Activated naive CD4-positive, alpha-beta T cell treated with anti-CD3 and anti-CD28 coated beads for 36 hours (primary cell): ENCODE results near the gene ACTA2. TPM values are rescaled to one million over a fixed set of nuclear protein-coding genes. Genes with fewer than 3 reads are reported as not detected.

ENCODE experiments used
- CTCF ChIA-PET: fragments of 350-600 bp; sonication (Branson Sonifier 250); formaldehyde crosslinking; loops from one replicate; lab custom pipeline; 2021; ENCODE audit warnings: antibody characterized with exemption; lab: Charles Lee
- DNase-seq: peaks from one replicate; pipeline ENCODE4 v3.0.0-alpha.2; 2020
- H3K27ac Mint-ChIP-seq: one replicate; pipeline ENCODE4 v1.8.0; 2021; ENCODE audit warnings: mild to moderate bottlenecking, mixed read lengths
- H3K27me3 Mint-ChIP-seq: one replicate; pipeline ENCODE4 v1.8.0; 2021; ENCODE audit warnings: low read depth, mixed read lengths
- H3K36me3 Mint-ChIP-seq: one replicate; pipeline ENCODE4 v1.8.0; 2021; ENCODE audit warnings: low read depth, mixed read lengths
- H3K4me1 Mint-ChIP-seq: one replicate; pipeline ENCODE4 v1.8.0; 2021; ENCODE audit warnings: low read depth, mixed read lengths
- H3K4me3 Mint-ChIP-seq: one replicate; pipeline ENCODE4 v1.8.0; 2021; ENCODE audit warnings: mild to moderate bottlenecking, moderate library complexity, mixed read lengths
- H3K9me3 Mint-ChIP-seq: one replicate; pipeline ENCODE4 v1.8.0; 2021; ENCODE audit warnings: mixed read lengths
- intact Hi-C: fragments of 100-400 bp; cut with micrococcal nuclease; formaldehyde crosslinking; loops from one replicate; pipeline ENCODE4 v1.15.1; 2023
- total RNA-seq, 2 experiments: library from RNA; stranded (reverse); gene quantifications; one replicate each; pipeline ENCODE4 v1.2.3, GENCODE V29; 2021

ACTA2 gene
- total RNA-seq, 2 experiments from 2014 or later: 3.6 to 4.0 TPM

GRCh38 chr10:88980800-88981199 is 28.2 kb upstream of the ACTA2 start:
- no peak for DNase-seq
- CTCF ChIA-PET: interaction anchor here (1.9 kb wide), 1 partner anchor 46 kb away, joined by 6 read pairs; no protein-coding TSS in a partner anchor
- H3K36me3 Mint-ChIP-seq: no peaks in the 10 kb centered on the region
- no peaks in the 10 kb centered on the region for H3K27me3 Mint-ChIP-seq
- H3K9me3 Mint-ChIP-seq: no peaks in the 10 kb centered on the region
- H3K4me3 Mint-ChIP-seq: no peak overlapping the region
- intact Hi-C loops: no loop called here
- H3K27ac Mint-ChIP-seq: no peak overlapping the region
- peaks cover 11% of the 10 kb centered on the region for H3K4me1 Mint-ChIP-seq

- no peaks in the 10 kb centered on the region for H3K9me3 Mint-ChIP-seq
- intact Hi-C loops: no loop called here
Measured at GRCh38 chr10:88980247-88980646, 27.7 kb upstream of the ACTA2 start.

GRCh38 chr10:88979603-88980002 is 27.0 kb upstream of the ACTA2 start:
- no peaks in the 10 kb centered on the region for H3K27me3 Mint-ChIP-seq
- no peak overlapping the region for H3K27ac Mint-ChIP-seq
- CTCF ChIA-PET: no interaction called here
- peaks cover 18% of the 10 kb centered on the region for H3K4me1 Mint-ChIP-seq
- no peaks in the 10 kb centered on the region for H3K36me3 Mint-ChIP-seq
- H3K9me3 Mint-ChIP-seq: no peaks in the 10 kb centered on the region
- no peak overlapping the region for H3K4me3 Mint-ChIP-seq
- no peak for DNase-seq
- intact Hi-C loops: no loop called here

More at GRCh38 chr10:88980247-88980646, 27.7 kb upstream of the ACTA2 start:
- Mint-ChIP-seq H3K4me1 (peaks cover 16% of the 10 kb centered on the region), H3K27ac (no peak overlapping the region), H3K4me3 (no peak overlapping the region), H3K27me3 (no peaks in the 10 kb centered on the region), H3K36me3 (no peaks in the 10 kb centered on the region)
- DNase-seq: no peak
- CTCF ChIA-PET: no interaction called here

GRCh38 chr10:88979153-88979562 is 26.6 kb upstream of the ACTA2 start:
- Mint-ChIP-seq H3K9me3 (no peaks in the 10 kb centered on the region), H3K36me3 (no peaks in the 10 kb centered on the region), H3K4me3 (no peak overlapping the region), H3K27me3 (no peaks in the 10 kb centered on the region), H3K4me1 (peaks cover 16% of the 10 kb centered on the region), H3K27ac (no peak overlapping the region)
- no peak for DNase-seq
- intact Hi-C loops: no loop called here
- CTCF ChIA-PET: interaction anchor here (1.6 kb wide), 1 partner anchor 8 kb away, joined by 5 read pairs; no protein-coding TSS in a partner anchor

- CTCF ChIA-PET: interaction anchor here (1.6 kb wide), 1 partner anchor 9 kb away, joined by 5 read pairs; no protein-coding TSS in a partner anchor
- no peaks in the 10 kb centered on the region for H3K27me3 Mint-ChIP-seq
- H3K36me3 Mint-ChIP-seq: no peaks in the 10 kb centered on the region
- peaks cover 12% of the 10 kb centered on the region for H3K4me1 Mint-ChIP-seq
- intact Hi-C loops: no loop called here
- no peak for DNase-seq
- no peak overlapping the region for H3K4me3 Mint-ChIP-seq
- H3K9me3 Mint-ChIP-seq: no peaks in the 10 kb centered on the region
- H3K27ac Mint-ChIP-seq: no peak overlapping the region
Measured at GRCh38 chr10:88978463-88978862, 25.9 kb upstream of the ACTA2 start.

GRCh38 chr10:88975377-88975720 is 22.8 kb upstream of the ACTA2 start:
- Mint-ChIP-seq H3K4me3 (peak overlapping the region; percentile 87), H3K36me3 (no peaks in the 10 kb centered on the region), H3K27me3 (no peaks in the 10 kb centered on the region), H3K9me3 (no peaks in the 10 kb centered on the region), H3K27ac (peak overlapping the region; percentile 87), H3K4me1 (peaks cover 10% of the 10 kb centered on the region)
- intact Hi-C loops: loop anchor here (1.0 kb wide), 2 partner anchors 14 to 15 kb away; partner anchors contain the start of gene FAS
- no peak for DNase-seq
- CTCF ChIA-PET: interaction anchor here (0.7 to 1.9 kb wide), 4 partner anchors 12 to 239 kb away, joined by 3 to 6 read pairs (median 4); no protein-coding TSS in a partner anchor

- peak overlapping the region; percentile 87 for H3K4me3 Mint-ChIP-seq
- CTCF ChIA-PET: interaction anchor here (1.9 kb wide), 1 partner anchor 40 kb away, joined by 6 read pairs; no protein-coding TSS in a partner anchor
- no peaks in the 10 kb centered on the region for H3K27me3 Mint-ChIP-seq
- H3K4me1 Mint-ChIP-seq: peaks cover 10% of the 10 kb centered on the region
- H3K36me3 Mint-ChIP-seq: no peaks in the 10 kb centered on the region
- no peak for DNase-seq
- intact Hi-C loops: loop anchor here (1.0 kb wide), 2 partner anchors 13 to 16 kb away; partner anchors contain the start of gene FAS
- peak overlapping the region; percentile 87 for H3K27ac Mint-ChIP-seq
- no peaks in the 10 kb centered on the region for H3K9me3 Mint-ChIP-seq
Measured at GRCh38 chr10:88974446-88975376, 22.1 kb upstream of the ACTA2 start.

GRCh38 chr10:88974012-88974411 is 21.4 kb upstream of the ACTA2 start:
- no peak for DNase-seq
- Mint-ChIP-seq H3K36me3 (no peaks in the 10 kb centered on the region), H3K4me1 (peaks cover 8% of the 10 kb centered on the region), H3K9me3 (no peaks in the 10 kb centered on the region), H3K27ac (no peak overlapping the region), H3K27me3 (no peaks in the 10 kb centered on the region), H3K4me3 (no peak overlapping the region)
- intact Hi-C loops: no loop called here
- CTCF ChIA-PET: interaction anchor here (1.9 kb wide), 1 partner anchor 40 kb away, joined by 6 read pairs; no protein-coding TSS in a partner anchor

- CTCF ChIA-PET: interaction anchor here (1.2 kb wide), 1 partner anchor 18 kb away, joined by 3 read pairs; no protein-coding TSS in a partner anchor
Measured at GRCh38 chr10:88971221-88972061, 18.9 kb upstream of the ACTA2 start.

GRCh38 chr10:88968391-88968790 is 15.8 kb upstream of the ACTA2 start:
- no peak for DNase-seq
- Mint-ChIP-seq H3K9me3 (no peaks in the 10 kb centered on the region), H3K27me3 (no peaks in the 10 kb centered on the region), H3K27ac (no peak overlapping the region), H3K4me1 (no peaks in the 10 kb centered on the region), H3K4me3 (no peak overlapping the region), H3K36me3 (no peaks in the 10 kb centered on the region)
- intact Hi-C loops: no loop called here
- CTCF ChIA-PET: no interaction called here

More at GRCh38 chr10:88971221-88972061, 18.9 kb upstream of the ACTA2 start:
- no peak overlapping the region for H3K27ac Mint-ChIP-seq
- H3K36me3 Mint-ChIP-seq: no peaks in the 10 kb centered on the region
- peaks cover 8% of the 10 kb centered on the region for H3K4me1 Mint-ChIP-seq
- H3K27me3 Mint-ChIP-seq: no peaks in the 10 kb centered on the region
- no peak overlapping the region for H3K4me3 Mint-ChIP-seq
- intact Hi-C loops: no loop called here
- DNase-seq: no peak
- H3K9me3 Mint-ChIP-seq: no peaks in the 10 kb centered on the region

GRCh38 chr10:88966797-88967196 is 14.2 kb upstream of the ACTA2 start:
- Mint-ChIP-seq H3K9me3 (no peaks in the 10 kb centered on the region), H3K36me3 (no peaks in the 10 kb centered on the region), H3K27me3 (no peaks in the 10 kb centered on the region), H3K27ac (no peak overlapping the region), H3K4me3 (no peak overlapping the region), H3K4me1 (peaks cover 9% of the 10 kb centered on the region)
- CTCF ChIA-PET: no interaction called here
- intact Hi-C loops: no loop called here
- no peak for DNase-seq
